Skeletal muscle tissue (tissue), 4 donors: ENCODE data around the gene NCR3LG1. TPM values are rescaled to one million over a fixed set of nuclear protein-coding genes. Genes with fewer than 3 reads are reported as not detected.

Experiments
- H3K27ac ChIP-seq: one replicate; pipeline ENCODE4 v1.7.0; 2013; ENCODE audit warnings: mild to moderate bottlenecking, low read depth, low read length, inconsistent platforms
- H3K27me3 ChIP-seq, 3 donors: one replicate each; pipeline ENCODE4 v1.7.0; 2013; ENCODE audit warnings: low read length in 3 of 3; ENCODE audit not compliant: control insufficient read depth in 3 of 3, insufficient read depth in 3 of 3
- H3K36me3 ChIP-seq, 3 donors: one replicate each; pipeline ENCODE4 v1.7.0; 2013; ENCODE audit warnings: low read length in 3 of 3; ENCODE audit not compliant: control insufficient read depth in 3 of 3, insufficient read depth in 3 of 3
- H3K4me1 ChIP-seq, 3 donors: one replicate each; pipeline ENCODE4 v1.7.0; 2013; ENCODE audit warnings: low read length in 3 of 3, mild to moderate bottlenecking in 3 of 3; ENCODE audit not compliant: control insufficient read depth in 3 of 3, insufficient read depth in 3 of 3
- H3K4me3 ChIP-seq, 3 donors: one replicate each; pipeline ENCODE4 v1.7.0; 2013; ENCODE audit warnings: low read length in 3 of 3
- H3K9ac ChIP-seq, 3 donors: one replicate each; pipeline ENCODE4 v1.7.0; 2013; ENCODE audit warnings: low read length in 3 of 3, mild to moderate bottlenecking in 3 of 3, moderate library complexity in 2 of 3, low read depth in 1 of 3
- H3K9me3 ChIP-seq, 3 donors: one replicate each; pipeline ENCODE4 v1.7.0; 2013; ENCODE audit warnings: low read length in 3 of 3; ENCODE audit not compliant: control insufficient read depth in 3 of 3
- total RNA-seq: library from RNA; depleted of rRNA; stranded (reverse); fragments of >200 nt; gene quantifications from one replicate; pipeline ENCODE4 v1.2.3, GENCODE V29; 2014
- donor health status: Osteomylitis.

The NCR3LG1 gene, protein sequence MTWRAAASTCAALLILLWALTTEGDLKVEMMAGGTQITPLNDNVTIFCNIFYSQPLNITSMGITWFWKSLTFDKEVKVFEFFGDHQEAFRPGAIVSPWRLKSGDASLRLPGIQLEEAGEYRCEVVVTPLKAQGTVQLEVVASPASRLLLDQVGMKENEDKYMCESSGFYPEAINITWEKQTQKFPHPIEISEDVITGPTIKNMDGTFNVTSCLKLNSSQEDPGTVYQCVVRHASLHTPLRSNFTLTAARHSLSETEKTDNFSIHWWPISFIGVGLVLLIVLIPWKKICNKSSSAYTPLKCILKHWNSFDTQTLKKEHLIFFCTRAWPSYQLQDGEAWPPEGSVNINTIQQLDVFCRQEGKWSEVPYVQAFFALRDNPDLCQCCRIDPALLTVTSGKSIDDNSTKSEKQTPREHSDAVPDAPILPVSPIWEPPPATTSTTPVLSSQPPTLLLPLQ
- 0.52 TPM for total RNA-seq

DNA sequence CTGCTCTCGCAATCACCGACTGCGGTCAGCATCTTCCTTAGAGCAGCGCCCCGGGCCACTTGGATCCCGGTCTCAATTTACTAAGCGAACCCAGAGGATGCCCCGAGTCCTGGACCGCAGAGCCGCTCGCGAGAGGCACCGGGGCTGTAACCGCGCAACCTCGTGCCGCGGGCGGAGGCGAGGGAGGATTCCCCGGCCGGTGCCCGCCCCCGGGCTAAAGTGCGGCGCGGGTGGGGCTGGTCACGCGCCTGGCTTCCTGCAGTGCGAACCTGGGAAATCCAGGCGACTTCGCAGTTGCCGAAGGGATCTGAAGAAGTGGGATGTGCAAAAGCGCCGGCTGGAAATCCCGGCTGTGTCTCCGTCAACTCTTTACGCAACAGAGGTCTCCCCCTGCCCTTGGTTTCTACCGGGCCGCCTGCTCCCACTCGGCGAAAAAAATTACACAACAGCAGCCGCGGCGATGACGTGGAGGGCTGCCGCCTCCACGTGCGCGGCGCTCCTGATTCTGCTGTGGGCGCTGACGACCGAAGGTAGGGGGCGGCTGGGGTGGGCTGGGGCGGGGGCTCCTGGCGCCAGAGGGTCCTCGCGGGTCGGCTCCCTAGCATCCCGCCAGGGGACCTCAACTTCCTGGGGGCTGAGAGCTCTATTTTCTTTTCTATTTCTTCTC lies at the start of gene NCR3LG1:
TSS of gene NCR3LG1 (plus strand) at position 291 of the 667 bp plus-strand sequence. CDS start at position 461, 170 bp downstream.
- Histone ChIP-seq H3K4me1 (peaks cover 20 to 25% (median 23%) of the 10 kb centered on the region in 3 donors), H3K36me3 (no peaks in the 10 kb centered on the region), H3K9me3 (no peaks in the 10 kb centered on the region), H3K9ac (peak within 1 kb of the TSS in 1 of 3 donors; percentile 45), H3K27me3 (peaks cover 0 to 28% (median 24%) of the 10 kb centered on the region in 3 donors), H3K27ac (no peak within 1 kb of the TSS), H3K4me3 (peak within 1 kb of the TSS; percentile 70 to 86 (median 78))

DNA sequence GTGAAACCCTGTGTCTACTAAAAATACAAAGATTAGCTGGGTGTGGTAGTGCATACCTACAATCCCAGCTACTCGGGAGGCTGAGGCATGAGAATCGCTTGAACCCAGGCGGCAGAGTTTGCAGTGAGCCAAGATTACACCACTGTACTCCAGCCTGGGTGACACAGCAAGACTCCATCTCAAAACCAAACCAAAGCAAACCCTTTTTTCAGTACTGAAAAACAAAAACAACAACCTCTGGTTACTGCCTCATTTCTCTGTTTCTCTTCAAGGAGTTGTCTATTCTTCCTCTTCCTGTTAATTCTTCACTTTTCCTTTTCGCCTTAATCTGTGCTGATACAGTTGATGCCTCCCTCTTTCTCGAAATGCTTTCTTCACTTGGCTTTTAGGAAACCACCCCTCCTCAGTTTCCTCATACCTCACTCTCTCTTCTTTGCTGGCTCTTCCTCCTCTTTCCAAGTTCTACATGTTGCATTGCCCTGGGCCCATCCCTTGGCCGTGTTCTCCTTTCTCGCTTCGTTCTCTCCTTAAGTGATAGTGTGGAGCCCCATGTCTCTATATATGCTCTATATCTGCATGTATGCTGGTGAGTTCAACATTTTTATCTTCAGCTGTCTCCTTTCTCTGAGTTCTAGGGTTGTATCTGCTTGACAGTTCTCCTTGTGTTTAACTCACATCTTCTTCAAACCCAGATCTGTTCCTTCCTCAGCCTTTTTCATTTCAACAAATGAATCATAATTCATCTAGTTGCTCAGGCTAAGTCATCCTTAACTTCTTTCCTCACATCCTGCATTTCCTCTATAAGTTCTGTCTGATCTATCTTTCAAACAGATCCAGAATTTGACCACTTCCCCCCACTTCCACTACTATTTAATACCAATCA lies 38.0 kb upstream of the NCR3LG1 start:
- H3K4me1 ChIP-seq, result peaks cover 0 to 4% (median 0%) of the 10 kb centered on the region in 3 donors
- peaks cover 4 to 15% (median 14%) of the 10 kb centered on the region in 3 donors for H3K36me3 ChIP-seq
- no peak overlapping the region for H3K27ac ChIP-seq
- no peaks in the 10 kb centered on the region for H3K9me3 ChIP-seq
- H3K27me3 ChIP-seq, result no peaks in the 10 kb centered on the region
- no peak overlapping the region for H3K9ac ChIP-seq
- H3K4me3 ChIP-seq, result no peak overlapping the region

DNA sequence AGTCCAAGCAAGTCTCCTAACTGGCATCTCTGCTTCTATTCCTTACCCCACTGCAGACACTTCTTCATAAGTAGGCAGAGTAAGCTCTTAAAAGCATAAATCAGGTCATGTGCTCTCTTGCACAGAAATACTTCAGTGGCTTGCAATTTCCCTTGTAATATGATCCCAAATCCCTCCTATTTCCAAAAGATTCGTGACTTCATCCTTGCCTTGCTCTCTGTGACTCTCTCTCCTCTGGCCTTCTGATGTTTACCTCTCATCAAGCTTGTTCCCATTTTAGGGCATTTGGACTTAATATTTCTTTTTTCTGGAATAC lies 37.4 kb upstream of the NCR3LG1 start:
- H3K27me3 ChIP-seq, result no peaks in the 10 kb centered on the region
- peaks cover 0 to 4% (median 0%) of the 10 kb centered on the region in 3 donors for H3K4me1 ChIP-seq
- no peak overlapping the region for H3K27ac ChIP-seq
- H3K9me3 ChIP-seq, result no peaks in the 10 kb centered on the region
- H3K4me3 ChIP-seq, result no peak overlapping the region
- H3K36me3 ChIP-seq, result peaks cover 4 to 15% (median 14%) of the 10 kb centered on the region in 3 donors
- H3K9ac ChIP-seq, result no peak overlapping the region

DNA sequence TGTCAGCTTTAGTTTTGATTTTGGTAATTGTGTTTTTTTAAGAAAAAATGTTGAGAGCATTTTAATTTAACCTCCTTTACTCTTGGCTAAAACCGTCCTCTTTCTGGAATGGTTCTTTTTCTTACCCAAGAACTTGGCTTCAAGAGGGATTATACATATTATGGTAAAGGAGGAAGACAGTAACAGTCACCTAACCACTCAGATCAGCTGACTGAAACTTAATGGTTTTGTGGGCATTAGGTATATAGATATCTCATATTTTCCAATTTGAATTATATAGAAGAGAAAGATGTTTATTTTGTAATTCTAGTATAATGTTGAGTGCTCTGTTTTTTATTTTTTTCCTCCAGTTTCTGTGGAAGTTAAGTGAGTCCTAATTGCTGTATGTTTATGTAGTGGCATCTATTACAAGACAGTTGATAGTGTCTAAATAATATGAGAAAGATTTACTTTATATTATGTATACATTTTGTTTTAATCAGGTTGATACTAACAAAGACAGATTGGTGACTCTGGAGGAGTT lies 36.6 kb upstream of the NCR3LG1 start:
- peaks cover 0 to 4% (median 0%) of the 10 kb centered on the region in 3 donors for H3K4me1 ChIP-seq

DNA sequence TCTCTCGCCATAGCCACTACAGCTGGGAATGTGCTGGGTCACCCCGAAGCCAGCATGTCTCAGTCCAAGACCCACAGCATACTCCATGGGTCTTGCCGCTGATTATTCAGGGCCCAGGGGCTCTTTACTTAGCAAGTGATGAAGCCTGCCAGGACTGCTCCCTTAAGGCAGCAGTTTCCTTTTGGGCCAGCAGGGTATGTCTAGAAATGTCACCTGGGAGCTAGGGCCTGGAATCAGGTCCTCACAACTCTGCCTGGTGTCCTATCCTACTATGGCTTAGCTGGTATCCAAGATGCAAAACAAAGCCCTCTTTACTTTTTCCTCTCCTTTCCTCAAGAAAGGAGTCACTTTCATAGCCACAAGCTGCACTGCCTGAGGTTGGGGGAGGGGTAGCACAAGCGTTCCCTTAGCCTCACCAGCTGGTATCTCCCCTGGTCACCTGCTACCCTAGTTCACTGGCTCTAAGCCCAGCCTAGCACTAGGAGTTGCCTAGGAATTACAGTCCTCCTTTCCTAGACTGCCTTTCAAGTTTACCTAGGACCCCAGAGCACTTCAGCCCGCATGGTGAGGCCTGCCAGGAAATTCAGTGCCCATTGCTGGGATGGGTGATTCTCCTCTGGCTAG lies 22.6 kb upstream of the NCR3LG1 start:
- H3K27ac ChIP-seq, result no peak overlapping the region
- no peak overlapping the region for H3K9ac ChIP-seq
- peaks cover 0 to 2% (median 0%) of the 10 kb centered on the region in 3 donors for H3K4me1 ChIP-seq
- no peaks in the 10 kb centered on the region for H3K27me3 ChIP-seq
- no peaks in the 10 kb centered on the region for H3K9me3 ChIP-seq
- no peak overlapping the region for H3K4me3 ChIP-seq
- peaks cover 3 to 8% (median 5%) of the 10 kb centered on the region in 3 donors for H3K36me3 ChIP-seq

More for the DNA sequence above, 36.6 kb upstream of the NCR3LG1 start:
- no peaks in the 10 kb centered on the region for H3K27me3 ChIP-seq
- no peak overlapping the region for H3K27ac ChIP-seq
- peaks cover 4 to 12% (median 10%) of the 10 kb centered on the region in 3 donors for H3K36me3 ChIP-seq
- H3K9me3 ChIP-seq, result no peaks in the 10 kb centered on the region
- no peak overlapping the region for H3K9ac ChIP-seq
- H3K4me3 ChIP-seq, result no peak overlapping the region

DNA sequence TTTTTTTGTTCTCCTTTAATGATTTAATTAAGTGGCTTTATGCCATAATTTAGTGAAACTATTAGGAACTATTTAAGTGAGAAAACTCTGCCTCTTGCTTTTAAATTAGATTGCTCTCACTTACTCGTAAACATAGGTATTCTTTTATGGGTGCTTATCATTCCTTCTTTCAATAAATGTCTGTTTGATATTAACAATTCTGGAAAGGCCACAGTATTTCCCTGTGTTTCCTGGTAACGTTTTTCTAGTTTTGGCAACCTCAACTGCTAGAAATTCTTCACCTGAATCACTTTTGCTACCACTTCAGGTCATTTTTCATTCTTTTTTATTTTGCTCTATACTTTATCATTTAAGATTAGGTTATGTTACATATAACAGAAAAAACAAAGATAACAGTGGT lies 19.9 kb upstream of the NCR3LG1 start:
- Histone ChIP-seq H3K27me3 (no peaks in the 10 kb centered on the region), H3K9me3 (no peaks in the 10 kb centered on the region), H3K27ac (no peak overlapping the region), H3K36me3 (peaks cover 3 to 12% (median 8%) of the 10 kb centered on the region in 3 donors), H3K9ac (no peak overlapping the region), H3K4me1 (peaks cover 0 to 6% (median 0%) of the 10 kb centered on the region in 3 donors), H3K4me3 (no peak overlapping the region)

DNA sequence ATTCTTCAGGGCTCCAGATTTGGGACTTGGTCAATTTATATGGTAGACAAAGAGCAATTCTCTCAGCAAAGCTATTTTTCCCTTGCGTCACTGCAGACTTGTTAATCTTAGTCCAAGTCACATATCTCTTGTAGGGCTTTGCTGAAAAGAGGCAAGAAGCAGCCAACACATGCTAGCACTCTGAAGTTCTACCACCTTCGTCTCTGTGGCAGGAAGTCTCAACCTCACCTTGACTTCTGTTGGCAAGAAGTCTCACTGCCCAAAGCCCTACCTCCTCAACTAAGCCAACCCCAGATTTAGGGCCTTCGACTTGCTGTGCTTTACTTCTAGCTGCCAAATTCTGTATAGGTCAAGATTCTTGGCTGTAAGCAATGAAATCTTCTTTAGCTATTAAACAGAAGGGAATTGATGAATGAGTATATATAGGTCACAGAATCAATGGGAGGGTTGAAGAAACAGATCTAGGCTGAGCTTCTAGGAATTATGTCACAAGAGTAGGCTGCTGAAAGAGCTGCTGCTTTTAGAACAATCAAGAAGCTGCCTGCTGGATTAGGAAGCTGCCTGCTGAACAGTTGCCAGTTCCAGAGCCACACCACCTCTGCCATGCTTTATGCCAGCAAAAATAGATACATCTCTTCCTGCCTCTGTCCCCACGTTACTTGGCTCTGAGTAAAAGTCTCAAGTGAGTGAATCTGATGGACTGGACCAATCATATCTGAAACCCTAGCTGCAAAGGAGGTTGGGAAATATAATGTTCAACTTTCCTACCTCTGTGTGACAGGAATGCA lies 17.6 kb upstream of the NCR3LG1 start:
- no peak overlapping the region for H3K4me3 ChIP-seq
- no peaks in the 10 kb centered on the region for H3K9me3 ChIP-seq
- no peak overlapping the region for H3K9ac ChIP-seq
- H3K27me3 ChIP-seq, result no peaks in the 10 kb centered on the region
- no peak overlapping the region for H3K27ac ChIP-seq
- H3K36me3 ChIP-seq, result peaks cover 3 to 10% (median 3%) of the 10 kb centered on the region in 3 donors
- H3K4me1 ChIP-seq, result peaks cover 0 to 6% (median 0%) of the 10 kb centered on the region in 3 donors

DNA sequence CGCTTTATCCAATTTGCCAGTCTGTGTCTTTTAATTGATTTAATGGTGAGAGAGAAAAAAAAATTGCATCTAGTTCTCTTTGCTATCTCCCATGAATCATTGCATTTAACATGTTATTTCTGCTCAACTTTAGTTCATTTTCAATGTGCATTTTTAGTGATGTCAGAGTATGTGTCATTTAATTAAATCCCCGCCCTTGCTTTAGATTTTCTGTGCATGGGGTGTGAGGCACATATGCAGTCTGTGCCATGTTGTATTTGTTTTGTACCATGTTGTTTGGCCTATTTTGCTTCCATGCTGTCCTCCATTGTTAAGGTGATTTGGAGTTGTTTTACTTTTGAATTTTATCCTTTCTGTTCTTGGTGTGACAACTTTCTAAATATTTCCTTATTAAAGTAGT lies 8.3 kb upstream of the NCR3LG1 start:
- H3K27me3 ChIP-seq, result no peaks in the 10 kb centered on the region
- H3K9ac ChIP-seq, result no peak overlapping the region
- no peaks in the 10 kb centered on the region for H3K36me3 ChIP-seq
- no peaks in the 10 kb centered on the region for H3K4me1 ChIP-seq
- no peak overlapping the region for H3K27ac ChIP-seq
- no peaks in the 10 kb centered on the region for H3K9me3 ChIP-seq
- H3K4me3 ChIP-seq, result no peak overlapping the region
